H9 (cell line): ENCODE measurements around the gene CXXC5. TPM values are rescaled to one million over a fixed set of nuclear protein-coding genes. Genes with fewer than 3 reads are reported as not detected.

ENCODE experiments used
- DNase-seq: peaks from one replicate; pipeline ENCODE4 v3.0.0-alpha.2; 2017
- H2AFZ ChIP-seq: one replicate; pipeline ENCODE4 v1.6.1; 2013; ENCODE audit warnings: mild to moderate bottlenecking, low read length, control low read depth, moderate library complexity
- H2AK5ac ChIP-seq: 2 replicates; pipeline ENCODE4 v1.6.1; 2013; ENCODE audit warnings: low read length, control low read depth, mixed read lengths; ENCODE audit not compliant: insufficient read length
- H2BK120ac ChIP-seq: one replicate; pipeline ENCODE4 v1.6.1; 2013; ENCODE audit warnings: low read depth, mild to moderate bottlenecking, low read length, control low read depth, inconsistent platforms; ENCODE audit not compliant: poor library complexity, severe bottlenecking
- H2BK12ac ChIP-seq: 2 replicates; pipeline ENCODE4 v1.6.1; 2013; ENCODE audit warnings: low read length, control low read depth, mixed read lengths, low read depth; ENCODE audit not compliant: insufficient read length
- H2BK15ac ChIP-seq: 2 replicates; pipeline ENCODE4 v1.6.1; 2013; ENCODE audit warnings: low read depth, low read length, control low read depth
- H2BK20ac ChIP-seq: one replicate; pipeline ENCODE4 v1.6.1; 2013; ENCODE audit warnings: low read depth, mild to moderate bottlenecking, low read length, control low read depth, inconsistent platforms; ENCODE audit not compliant: poor library complexity, severe bottlenecking
- H2BK5ac ChIP-seq: 2 replicates; pipeline ENCODE4 v1.6.1; 2013; ENCODE audit warnings: low read length, control low read depth, mixed read lengths; ENCODE audit not compliant: insufficient read length
- H3K14ac ChIP-seq: 2 replicates; pipeline ENCODE4 v1.6.1; 2013; ENCODE audit warnings: low read length, control low read depth; ENCODE audit not compliant: insufficient read depth
- H3K18ac ChIP-seq: 2 replicates; pipeline ENCODE4 v1.6.1; 2013; ENCODE audit warnings: low read depth, mild to moderate bottlenecking, mixed read lengths, low read length, control low read depth; ENCODE audit not compliant: insufficient read length
- H3K23ac ChIP-seq: 2 replicates; pipeline ENCODE4 v1.6.1; 2013; ENCODE audit warnings: low read length, control low read depth, mixed read lengths, low read depth; ENCODE audit not compliant: insufficient read length
- H3K23me2 ChIP-seq: 2 replicates; pipeline ENCODE4 v1.6.1; 2013; ENCODE audit warnings: low read depth, mild to moderate bottlenecking, mixed read lengths, low read length, control low read depth; ENCODE audit not compliant: insufficient read length, poor library complexity, severe bottlenecking
- H3K27ac ChIP-seq: 2 replicates; pipeline ENCODE4 v1.5.1; 2013; ENCODE audit warnings: low read length, control low read depth, mixed read lengths, low read depth; ENCODE audit not compliant: insufficient read length
- H3K27me3 ChIP-seq: 2 replicates; pipeline ENCODE4 v1.6.1; 2013; ENCODE audit warnings: low read length, control low read depth, inconsistent platforms; ENCODE audit not compliant: insufficient read depth
- H3K4ac ChIP-seq: 2 replicates; pipeline ENCODE4 v1.6.1; 2013; ENCODE audit warnings: low read depth, mild to moderate bottlenecking, control low read depth, inconsistent platforms, low read length, moderate library complexity
- H3K4me1 ChIP-seq: 2 replicates; pipeline ENCODE4 v1.6.1; 2013; ENCODE audit warnings: low read length, control low read depth, inconsistent platforms; ENCODE audit not compliant: insufficient read depth
- H3K4me2 ChIP-seq: 2 replicates; pipeline ENCODE4 v1.6.1; 2013; ENCODE audit warnings: low read length, control low read depth, mixed read lengths; ENCODE audit not compliant: insufficient read length, insufficient read depth
- H3K56ac ChIP-seq: 2 replicates; pipeline ENCODE4 v1.6.1; 2013; ENCODE audit warnings: low read depth, mild to moderate bottlenecking, mixed read lengths, low read length, control low read depth; ENCODE audit not compliant: insufficient read length
- H3K79me1 ChIP-seq: 2 replicates; pipeline ENCODE4 v1.6.1; 2013; ENCODE audit warnings: low read depth, mild to moderate bottlenecking, moderate library complexity, low read length, control low read depth, inconsistent platforms; ENCODE audit not compliant: insufficient read depth, poor library complexity, severe bottlenecking
- H3K79me2 ChIP-seq: 2 replicates; pipeline ENCODE4 v1.6.1; 2013; ENCODE audit warnings: low read length, control low read depth, inconsistent platforms; ENCODE audit not compliant: insufficient read depth
- H3K9ac ChIP-seq: 2 replicates; pipeline ENCODE4 v1.6.1; 2013; ENCODE audit warnings: low read length, control low read depth, mixed read lengths; ENCODE audit not compliant: insufficient read length; ENCODE audit errors: extremely low read depth
- H3K9me3 ChIP-seq: one replicate; pipeline ENCODE4 v1.6.1; 2013; ENCODE audit warnings: low read depth, low read length, inconsistent platforms; ENCODE audit not compliant: control insufficient read depth
- H3T11ph ChIP-seq: one replicate; pipeline ENCODE4 v1.6.1; 2013; ENCODE audit warnings: mild to moderate bottlenecking, low read length, control low read depth, inconsistent platforms
- H4K20me1 ChIP-seq: one replicate; pipeline ENCODE4 v1.6.1; 2013; ENCODE audit not compliant: control insufficient read depth, insufficient read length, insufficient read depth
- H4K5ac ChIP-seq: 2 replicates; pipeline ENCODE4 v1.6.1; 2013; ENCODE audit warnings: low read depth, mild to moderate bottlenecking, mixed read lengths, low read length, control low read depth; ENCODE audit not compliant: insufficient read length
- H4K8ac ChIP-seq: replicated peaks from 2 replicates; pipeline ENCODE4 v1.6.1; 2013; ENCODE audit warnings: low read length, control low read depth, mixed read lengths, low read depth; ENCODE audit not compliant: insufficient read length
- H4K91ac ChIP-seq: 2 replicates; pipeline ENCODE4 v1.6.1; 2013; ENCODE audit warnings: low read depth, mild to moderate bottlenecking, moderate library complexity, mixed read lengths, low read length, control low read depth; ENCODE audit not compliant: insufficient read length
- H3K27ac Mint-ChIP-seq, 3 experiments: 2 replicates in 2 of 3; 3 replicates in 1 of 3; pipeline ENCODE4 v1.8.0; 2020 to 2021; ENCODE audit warnings: mixed read lengths in 3 of 3, mild to moderate bottlenecking in 1 of 3, moderate library complexity in 1 of 3
- H3K27me3 Mint-ChIP-seq: 2 replicates; pipeline ENCODE4 v1.8.0; 2021; ENCODE audit warnings: low read depth, mild to moderate bottlenecking, moderate library complexity, mixed read lengths
- H3K36me3 Mint-ChIP-seq, 3 experiments: 2 replicates in 2 of 3; 3 replicates in 1 of 3; pipeline ENCODE4 v1.8.0; 2020 to 2021; ENCODE audit warnings: low read depth in 3 of 3, mixed read lengths in 3 of 3; ENCODE audit not compliant: insufficient read depth in 1 of 3
- H3K4me1 Mint-ChIP-seq, 2 experiments: 2 replicates each; pipeline ENCODE4 v1.8.0; 2020; ENCODE audit warnings: mixed read lengths in 2 of 2
- H3K4me3 Mint-ChIP-seq, 2 experiments: 2 replicates in 1 of 2; 3 replicates in 1 of 2; pipeline ENCODE4 v1.8.0; 2020 to 2021; ENCODE audit warnings: mild to moderate bottlenecking in 2 of 2, mixed read lengths in 2 of 2, moderate library complexity in 1 of 2
- H3K9me3 Mint-ChIP-seq, 2 experiments: 2 replicates in 1 of 2; 3 replicates in 1 of 2; pipeline ENCODE4 v1.8.0; 2020; ENCODE audit warnings: mild to moderate bottlenecking in 2 of 2, mixed read lengths in 2 of 2, moderate library complexity in 1 of 2
- CTCF ChIP-seq: fragments of 200-600 bp; sonication (generic); conservative IDR thresholded peaks from 3 replicates; pipeline ENCODE4 v1.8.0; 2021; ENCODE audit warnings: antibody characterized with exemption, mild to moderate bottlenecking
- WGBS: extraction: QIAGEN DNeasy Blood & Tissue Kit; methylation state at CpG from one replicate; pipeline ENCODE4 v1.1.7; 2013; ENCODE audit warnings: missing lambda C conversion rate, low lambda C conversion rate, mixed read lengths; ENCODE audit not compliant: insufficient read length; ENCODE audit errors: extremely low coverage; 5-methylcytosine and 5-hydroxymethylcytosine counted together
- total RNA-seq: library from RNA; stranded (reverse); gene quantifications from 2 replicates; pipeline ENCODE4 v1.2.1, GENCODE V29; 2021

Gene CXXC5
- total RNA-seq, 1 experiment from 2014 or later, result 105 TPM

GRCh38 chr5:139692148-139692547, 44.0 kb downstream of the CXXC5 start:
- Histone ChIP-seq H4K5ac (no peak overlapping the region), H3K23ac (no peak overlapping the region), H3K27ac (no peak overlapping the region), H3K4me2 (no peak overlapping the region), H3K27me3 (no peaks in the 10 kb centered on the region; the same call in 1 of the 2 replicates), H2BK15ac (no peak overlapping the region), H3K14ac (no peak overlapping the region), H3K79me1 (no peaks in the 10 kb centered on the region), H3K4me1 (peaks cover 10% of the 10 kb centered on the region), H4K8ac (no peak overlapping the region), H3K18ac (no peak overlapping the region), H2BK5ac (no peak overlapping the region), H3K4ac (no peak overlapping the region), H2BK120ac (no peak overlapping the region), H2BK12ac (no peak overlapping the region), H3K79me2 (no peaks in the 10 kb centered on the region), H3K23me2 (peaks cover 6% of the 10 kb centered on the region), H3K56ac (no peak overlapping the region), H2AK5ac (no peak overlapping the region), H2BK20ac (no peak overlapping the region), H3T11ph (no peak overlapping the region), H4K91ac (no peak overlapping the region), H4K20me1 (no peaks in the 10 kb centered on the region), H2AFZ (no peak overlapping the region), H3K9ac (no peak overlapping the region), H3K9me3 (no peaks in the 10 kb centered on the region)
- peaks cover 0 to 3% (median 2%) of the 10 kb centered on the region in 3 experiments; a peak in 3 of 7 replicates for H3K36me3 Mint-ChIP-seq
- no peaks in the 10 kb centered on the region for H3K9me3 Mint-ChIP-seq
- DNase-seq, result no peak
- H3K27me3 Mint-ChIP-seq, result peaks cover 43% of the 10 kb centered on the region
- peaks cover 47 to 64% of the 10 kb centered on the region in 2 experiments for H3K4me1 Mint-ChIP-seq
- WGBS, result no CpG with 5 or more reads among the region's 6 CpGs
- TF ChIP-seq CTCF, result no peak
- H3K4me3 Mint-ChIP-seq, result no peak overlapping the region
- H3K27ac Mint-ChIP-seq, result no peak overlapping the region
